H1 (cell line): ENCODE measurements around the gene FLT4.

Source experiments
- ATF2 ChIP-seq: IDR thresholded peaks from 2 replicates; pipeline ENCODE4 v1.6.1; 2012; ENCODE audit warnings: low read length, inconsistent platforms
- CTCF ChIP-seq, 3 experiments: IDR thresholded peaks; 1 replicate in 2 of 3; 2 replicates in 1 of 3; pipeline versions ENCODE4 v1.5.1 to v1.6.1; 2011; ENCODE audit warnings: low read length in 3 of 3, mild to moderate bottlenecking in 3 of 3, inconsistent platforms in 2 of 3, low read depth in 1 of 3, moderate library complexity in 1 of 3; ENCODE audit not compliant: insufficient read depth in 1 of 3; ENCODE audit errors: control extremely low read depth in 1 of 3
- EP300 ChIP-seq, 2 experiments: IDR thresholded peaks; 1 replicate in 1 of 2; 2 replicates in 1 of 2; pipeline ENCODE4 v1.6.1; 2011 to 2012; ENCODE audit warnings: low read depth in 2 of 2, low read length in 2 of 2, mild to moderate bottlenecking in 2 of 2, borderline replicate concordance in 1 of 2, inconsistent platforms in 1 of 2, moderate library complexity in 1 of 2
- EZH2 ChIP-seq: fragments of 200-600 bp; sonication (generic); IDR thresholded peaks from 2 replicates; pipeline ENCODE4 v1.7.1; 2012; ENCODE audit warnings: low read depth, mild to moderate bottlenecking, moderate library complexity, low read length, inconsistent platforms; ENCODE audit not compliant: severe bottlenecking
- GABPA ChIP-seq: IDR thresholded peaks from 2 replicates; pipeline ENCODE4 v1.6.1; 2011; ENCODE audit warnings: mild to moderate bottlenecking, low read length, moderate library complexity, borderline replicate concordance; ENCODE audit not compliant: insufficient read depth
- HDAC2 ChIP-seq, 2 experiments: fragments of 300-600 bp in 1 of 2; sonication (generic) in 1 of 2; IDR thresholded peaks; 2 replicates each; pipeline ENCODE4 v1.6.1; 2011 to 2012; ENCODE audit warnings: low read depth in 2 of 2, low read length in 2 of 2, mild to moderate bottlenecking in 2 of 2, moderate library complexity in 2 of 2, borderline replicate concordance in 1 of 2, inconsistent platforms in 1 of 2
- HDAC6 ChIP-seq: IDR thresholded peaks from one replicate; pipeline ENCODE4 v1.7.1; 2012; ENCODE audit warnings: low read depth, mild to moderate bottlenecking, inconsistent platforms, low read length, moderate library complexity
- JUND ChIP-seq: IDR thresholded peaks from 2 replicates; pipeline ENCODE4 v1.6.1; 2011; ENCODE audit warnings: mild to moderate bottlenecking, improper control_type of control experiment, low read length
- MAFK ChIP-seq: IDR thresholded peaks from 2 replicates; pipeline ENCODE4 v1.6.1; 2012; ENCODE audit warnings: low read depth, mild to moderate bottlenecking, improper control_type of control experiment, low read length
- POLR2A ChIP-seq, 2 experiments: IDR thresholded peaks; 1 replicate in 1 of 2; 2 replicates in 1 of 2; pipeline ENCODE4 v1.6.1; 2011; ENCODE audit warnings: low read depth in 2 of 2, low read length in 2 of 2, mild to moderate bottlenecking in 2 of 2; ENCODE audit errors: control extremely low read depth in 1 of 2
- POLR2AphosphoS5 ChIP-seq: IDR thresholded peaks from 2 replicates; pipeline ENCODE4 v1.6.1; 2011; ENCODE audit warnings: low read depth, low read length
- TAF1 ChIP-seq: IDR thresholded peaks from 2 replicates; pipeline ENCODE4 v1.6.1; 2011; ENCODE audit warnings: mild to moderate bottlenecking, low read depth, low read length
- TF ChIP-seq, protein P1 (sequence below): IDR thresholded peaks from 2 replicates; pipeline ENCODE4 v1.6.1; 2012; ENCODE audit warnings: inconsistent platforms

DNA sequence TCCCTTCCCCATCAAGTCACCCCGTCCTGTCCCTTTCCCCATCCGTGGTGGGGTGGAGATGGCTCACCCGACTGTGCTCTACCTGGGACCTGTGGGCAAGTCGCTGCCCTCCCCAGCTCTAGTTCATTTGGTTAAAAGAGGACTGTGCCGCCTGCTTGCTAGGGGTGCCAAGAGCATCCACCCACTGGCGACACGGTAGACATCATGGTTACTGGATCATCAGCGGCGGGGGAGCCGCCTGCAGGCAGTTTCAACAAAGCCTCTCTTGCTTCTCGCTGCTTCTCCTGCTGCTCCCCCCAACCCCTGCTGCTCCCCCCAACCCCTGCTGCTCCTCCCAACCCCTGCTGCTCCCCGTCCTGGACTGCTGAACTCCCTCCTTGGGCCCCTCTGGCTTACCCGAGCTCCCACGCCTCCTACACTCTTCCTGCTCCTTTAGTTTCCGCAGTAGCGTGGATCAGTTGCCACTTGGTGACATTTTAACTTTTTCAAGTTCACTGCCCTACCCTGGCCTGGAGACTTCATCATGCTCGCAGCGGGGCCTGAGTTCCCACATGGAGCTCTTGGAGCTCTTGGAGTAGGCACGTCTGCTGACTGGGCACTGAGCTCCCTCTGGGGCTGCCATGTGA, 36.1 kb downstream of the FLT4 start:
- TF ChIP-seq TAF1, result no peak
- no peak for TF ChIP-seq MAFK
- no peak for TF ChIP-seq POLR2AphosphoS5
- no peak for TF ChIP-seq POLR2A (IDR thresholded peaks at IDR 0.05; ENCODE audit: control extremely low read depth in 1 of 2, low read depth in 2 of 2, low read length in 2 of 2)
- no peak for TF ChIP-seq EZH2
- TF ChIP-seq ATF2, result no peak
- TF ChIP-seq CTCF (IDR thresholded peaks at IDR 0.05; ENCODE audit: control extremely low read depth in 1 of 3, insufficient read depth in 1 of 3, low read depth in 1 of 3, low read length in 3 of 3), result no peak
- TF ChIP-seq, protein P1, sequence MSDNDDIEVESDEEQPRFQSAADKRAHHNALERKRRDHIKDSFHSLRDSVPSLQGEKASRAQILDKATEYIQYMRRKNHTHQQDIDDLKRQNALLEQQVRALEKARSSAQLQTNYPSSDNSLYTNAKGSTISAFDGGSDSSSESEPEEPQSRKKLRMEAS, result no peak
- TF ChIP-seq HDAC2 (IDR thresholded peaks at IDR 0.05; ENCODE audit: borderline replicate concordance in 1 of 2, low read depth in 2 of 2, low read length in 2 of 2), result no peak
- no peak for TF ChIP-seq JUND
- no peak for TF ChIP-seq HDAC6
- no peak for TF ChIP-seq GABPA
- TF ChIP-seq EP300 (IDR thresholded peaks at IDR 0.05; ENCODE audit: borderline replicate concordance in 1 of 2, low read depth in 2 of 2, low read length in 2 of 2), result no peak
